CD4-positive, alpha-beta T cell (primary cell): ENCODE results near the gene UBALD1. TPM values are rescaled to one million over a fixed set of nuclear protein-coding genes. Genes with fewer than 3 reads are reported as not detected.

Experiments used
- ATAC-seq: fragments of 200-7000 bp; cut with Tn5 transposase; one replicate; pipeline ENCODE4 v1.10.0; 2022; ENCODE audit warnings: mild to moderate bottlenecking; ENCODE audit not compliant: poor library complexity
- CTCF ChIA-PET: fragments of 350-600 bp; sonication (Branson Sonifier 250); formaldehyde crosslinking; loops from one replicate; lab custom pipeline; 2021; ENCODE audit warnings: antibody characterized with exemption, inconsistent platforms; lab: Charles Lee
- POLR2A ChIA-PET: fragments of 350-600 bp; sonication (Branson Sonifier 250); formaldehyde crosslinking; loops from one replicate; lab custom pipeline; 2021; ENCODE audit warnings: antibody characterized with exemption, inconsistent platforms; lab: Charles Lee
- DNase-seq, 14 experiments: peaks; one replicate each; pipeline ENCODE4 v3.0.0-alpha.2; 2013 to 2020; ENCODE audit warnings: mixed read lengths in 2 of 14
- H3K27ac ChIP-seq, 2 donors: one replicate each; pipeline versions ENCODE4 v1.5.1 to v1.7.0; 2013; ENCODE audit warnings: low read length in 2 of 2, low read depth in 1 of 2, mild to moderate bottlenecking in 1 of 2
- H3K27me3 ChIP-seq, 2 experiments: 1 replicate in 1 of 2; 2 replicates in 1 of 2; pipeline versions ENCODE4 v1.6.1 to v1.7.0; 2013; ENCODE audit warnings: low read length in 2 of 2, control low read depth in 1 of 2, mild to moderate bottlenecking in 1 of 2, moderate library complexity in 1 of 2; ENCODE audit not compliant: insufficient read depth in 2 of 2, control insufficient read depth in 1 of 2
- H3K36me3 ChIP-seq: one replicate; pipeline ENCODE4 v1.6.1; 2013; ENCODE audit warnings: low read length, control low read depth; ENCODE audit not compliant: insufficient read depth
- H3K4me1 ChIP-seq: one replicate; pipeline ENCODE4 v1.6.1; 2013; ENCODE audit warnings: low read length, control low read depth; ENCODE audit not compliant: insufficient read depth
- H3K4me3 ChIP-seq: one replicate; pipeline ENCODE4 v1.5.1; 2013; ENCODE audit warnings: mild to moderate bottlenecking, low read length, moderate library complexity
- H3K9me3 ChIP-seq, 2 experiments: 1 replicate in 1 of 2; 2 replicates in 1 of 2; pipeline versions ENCODE4 v1.6.1 to v1.7.0; 2013; ENCODE audit warnings: low read length in 2 of 2, mild to moderate bottlenecking in 2 of 2, control low read depth in 1 of 2, moderate library complexity in 1 of 2; ENCODE audit not compliant: control insufficient read depth in 1 of 2, insufficient read depth in 1 of 2
- H3K27ac Mint-ChIP-seq: one replicate; pipeline ENCODE4 v1.8.0; 2020; ENCODE audit warnings: mixed read lengths
- H3K27me3 Mint-ChIP-seq: one replicate; pipeline ENCODE4 v1.8.0; 2021; ENCODE audit warnings: mixed read lengths
- H3K36me3 Mint-ChIP-seq: one replicate; pipeline ENCODE4 v1.8.0; 2021; ENCODE audit warnings: low read depth, mixed read lengths
- H3K4me1 Mint-ChIP-seq: one replicate; pipeline ENCODE4 v1.8.0; 2021; ENCODE audit warnings: low read depth, mixed read lengths
- H3K4me3 Mint-ChIP-seq: one replicate; pipeline ENCODE4 v1.8.0; 2020; ENCODE audit warnings: mild to moderate bottlenecking, mixed read lengths
- H3K9me3 Mint-ChIP-seq: one replicate; pipeline ENCODE4 v1.8.0; 2020; ENCODE audit warnings: mixed read lengths
- CTCF ChIP-seq: fragments of 200-600 bp; IDR thresholded peaks from one replicate; pipeline ENCODE4 v1.8.0; 2022; ENCODE audit warnings: antibody characterized with exemption, mild to moderate bottlenecking
- intact Hi-C, 2 experiments: fragments of 100-400 bp; cut with DNase I in 1 of 2; cut with micrococcal nuclease in 1 of 2; formaldehyde crosslinking; loops; one replicate each; pipeline versions ENCODE4 v1.15.1 to v1.9.0; 2023 to 2025; cut with DNase I, micrococcal nuclease
- total RNA-seq, 174 experiments: library from RNA in 2 of 174; stranded (reverse) in 2 of 174; gene quantifications; one replicate each; pipeline ENCODE4 v1.2.3 and lab custom pipeline; 2021 to 2026

The UBALD1 gene
- total RNA-seq, 2 experiments from 2014 or later = 17.5 to 19.3 TPM

- ChIA-PET POLR2A (no interaction called here), CTCF (no interaction called here)
- Histone ChIP-seq H3K36me3 (no peaks in the 10 kb centered on the region), H3K9me3 (no peaks in the 10 kb centered on the region), H3K27ac (no peak overlapping the region), H3K4me3 (no peak overlapping the region), H3K4me1 (peaks cover 42% of the 10 kb centered on the region), H3K27me3 (no peaks in the 10 kb centered on the region)
- ATAC-seq (no peak), DNase-seq (peak in 1 of 14 experiments; percentile 18)
- H3K27me3 Mint-ChIP-seq = no peaks in the 10 kb centered on the region
- H3K36me3 Mint-ChIP-seq = peaks cover 9% of the 10 kb centered on the region
- H3K9me3 Mint-ChIP-seq = no peaks in the 10 kb centered on the region
- H3K4me1 Mint-ChIP-seq = peaks cover 22% of the 10 kb centered on the region
- no peak overlapping the region for H3K27ac Mint-ChIP-seq
- no peak for TF ChIP-seq CTCF
- intact Hi-C loops = loop anchor here (5.0 to 10.0 kb wide), 7 partner anchors 33 to 1484 kb away; partner anchors contain the start of genes CDIP1 (in 1 of the 2), CORO7 (in 1 of the 2), DNAJA3 (in 1 of the 2) and PAM16 (in 1 of the 2)
- H3K4me3 Mint-ChIP-seq = no peak overlapping the region
Observed at GRCh38 chr16:4618645-4619418, 4.1 kb upstream of the UBALD1 start.

GRCh38 chr16:4617880-4618279 is 3.2 kb upstream of the UBALD1 start:
- no peaks in the 10 kb centered on the region for H3K36me3 ChIP-seq
- H3K4me1 ChIP-seq = peaks cover 46% of the 10 kb centered on the region
- no peak for TF ChIP-seq CTCF
- Mint-ChIP-seq H3K27me3 (no peaks in the 10 kb centered on the region), H3K27ac (peak overlapping the region; percentile 59), H3K36me3 (peaks cover 9% of the 10 kb centered on the region), H3K9me3 (no peaks in the 10 kb centered on the region), H3K4me1 (peaks cover 24% of the 10 kb centered on the region), H3K4me3 (peak overlapping the region; percentile 11)
- no peak overlapping the region for H3K4me3 ChIP-seq
- no peaks in the 10 kb centered on the region for H3K9me3 ChIP-seq
- ATAC-seq = no peak
- ChIA-PET POLR2A (no interaction called here), CTCF (interaction anchor here (1.5 to 1.6 kb wide), 2 partner anchors 76 to 111 kb away, joined by 4 read pairs; partner anchors contain the start of gene NUDT16L1)
- H3K27ac ChIP-seq = no peak overlapping the region
- peak in 1 of 14 experiments; percentile 27 for DNase-seq
- intact Hi-C loops = loop anchor here (2.0 to 10.0 kb wide), 8 partner anchors 34 to 1483 kb away; partner anchors contain the start of genes CDIP1 (in 1 of the 2), CORO7 (in 1 of the 2), DNAJA3 (in 1 of the 2) and GLYR1 (in 1 of the 2)
- H3K27me3 ChIP-seq = no peaks in the 10 kb centered on the region

- POLR2A ChIA-PET = interaction anchor here (0.8 to 4.9 kb wide), 26 partner anchors 8 to 482 kb away, joined by 3 to 54 read pairs (median 5); partner anchors contain the start of genes ANKS3, CORO7, DNAAF8 and GLYR1
- intact Hi-C loops = loop anchor here (1.0 to 10.0 kb wide), 10 partner anchors 8 to 1481 kb away; partner anchors contain the start of genes CDIP1 (in 1 of the 2), CORO7 (in 1 of the 2), DNAJA3 (in 1 of the 2) and GLYR1 (in 1 of the 2)
- ATAC-seq (peak; percentile 89), DNase-seq (peak; percentile 97 to 100 (median 98))
- Mint-ChIP-seq H3K27ac (peak overlapping the region; percentile 98), H3K9me3 (no peaks in the 10 kb centered on the region), H3K4me3 (peak overlapping the region; percentile 99), H3K4me1 (peaks cover 26% of the 10 kb centered on the region), H3K36me3 (peaks cover 9% of the 10 kb centered on the region), H3K27me3 (no peaks in the 10 kb centered on the region)
- Histone ChIP-seq H3K36me3 (peaks cover 4% of the 10 kb centered on the region), H3K4me1 (peaks cover 59% of the 10 kb centered on the region), H3K9me3 (no peaks in the 10 kb centered on the region), H3K27ac (peak overlapping the region; percentile 90 to 97), H3K27me3 (no peaks in the 10 kb centered on the region), H3K4me3 (peak overlapping the region; percentile 76)
- CTCF ChIA-PET = interaction anchor here (1.1 to 3.1 kb wide), 7 partner anchors 9 to 231 kb away, joined by 3 to 28 read pairs (median 4); partner anchors contain the start of genes ANKS3, DNAAF8, GLYR1 and HMOX2
- TF ChIP-seq CTCF = peak; percentile 65
Observed at GRCh38 chr16:4616047-4616811, 1.5 kb upstream of the UBALD1 start.
